Thoracic aorta (tissue), 2 donors: ENCODE data around the gene CLRN3. TPM values are rescaled to one million over a fixed set of nuclear protein-coding genes. Genes with fewer than 3 reads are reported as not detected.

Experiments
- ATAC-seq: fragments of 150-250 bp; one replicate; pipeline ENCODE4 v1.8.0; 2017; ENCODE audit warnings: low read depth; ENCODE audit not compliant: insufficient number of reproducible peaks, low FRiP score
- DNase-seq: peaks from one replicate; pipeline ENCODE4 v3.0.0-alpha.2; 2020; ENCODE audit warnings: low spot score
- H3K27ac ChIP-seq, 2 donors: fragments of 200-600 bp; sonication (generic); 1 replicate in 1 of 2; 2 replicates in 1 of 2; pipeline ENCODE4 v1.5.1; 2016; ENCODE audit warnings: mild to moderate bottlenecking in 2 of 2, moderate library complexity in 2 of 2
- H3K27me3 ChIP-seq: fragments of 200-600 bp; sonication (generic); replicated peaks from 2 replicates; pipeline ENCODE4 v1.6.0; 2016; ENCODE audit warnings: mild to moderate bottlenecking; ENCODE audit not compliant: insufficient read depth
- H3K36me3 ChIP-seq: fragments of 200-600 bp; sonication (generic); one replicate; pipeline ENCODE4 v1.5.1; 2016
- H3K4me1 ChIP-seq, 2 donors: fragments of 200-600 bp; sonication (generic); 1 replicate in 1 of 2; 2 replicates in 1 of 2; pipeline versions ENCODE4 v1.5.1 to v1.6.0; 2016; ENCODE audit warnings: low read depth in 2 of 2, mild to moderate bottlenecking in 1 of 2; ENCODE audit not compliant: control insufficient read depth in 1 of 2
- H3K4me3 ChIP-seq: fragments of 200-600 bp; sonication (generic); 2 replicates; pipeline ENCODE4 v1.5.1; 2016; ENCODE audit warnings: mild to moderate bottlenecking
- H3K9me3 ChIP-seq: fragments of 200-600 bp; sonication (generic); 2 replicates; pipeline ENCODE4 v1.5.1; 2016
- total RNA-seq, 2 donors: library from RNA; depleted of rRNA; stranded (reverse); fragments of >200 nt; gene quantifications; one replicate each; pipeline versions ENCODE4 v1.1.0 to v1.2.3, GENCODE V29; 2016
- TF ChIP-seq, protein P1 (sequence below): fragments of 200-600 bp; sonication (generic); IDR thresholded peaks from one replicate; pipeline ENCODE4 v1.5.1; 2019; ENCODE audit warnings: antibody characterized with exemption

CLRN3 gene
- total RNA-seq, 2 donors from 2014 or later: not detected

DNA sequence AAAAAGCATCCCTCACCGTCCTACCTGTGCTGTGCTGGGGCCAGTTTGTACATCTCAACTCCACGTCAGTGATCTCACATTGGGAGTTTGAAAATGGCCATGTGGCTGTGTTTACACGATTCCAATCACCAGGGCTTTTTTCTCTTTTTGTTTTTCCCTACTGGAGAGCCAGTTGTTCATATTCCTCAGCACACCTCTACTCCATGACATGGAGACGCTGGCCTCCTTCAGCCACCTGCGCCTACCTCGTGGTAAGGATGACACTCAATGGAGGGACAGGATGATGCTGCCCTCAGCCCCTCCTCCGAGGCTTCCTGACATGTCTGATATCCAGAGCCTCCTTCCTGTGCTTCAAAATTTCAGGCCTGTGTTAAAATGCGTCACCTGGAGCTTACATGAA is 10.3 kb downstream of the CLRN3 start:
- ATAC-seq (no peak), DNase-seq (no peak)
- TF ChIP-seq, protein P1, sequence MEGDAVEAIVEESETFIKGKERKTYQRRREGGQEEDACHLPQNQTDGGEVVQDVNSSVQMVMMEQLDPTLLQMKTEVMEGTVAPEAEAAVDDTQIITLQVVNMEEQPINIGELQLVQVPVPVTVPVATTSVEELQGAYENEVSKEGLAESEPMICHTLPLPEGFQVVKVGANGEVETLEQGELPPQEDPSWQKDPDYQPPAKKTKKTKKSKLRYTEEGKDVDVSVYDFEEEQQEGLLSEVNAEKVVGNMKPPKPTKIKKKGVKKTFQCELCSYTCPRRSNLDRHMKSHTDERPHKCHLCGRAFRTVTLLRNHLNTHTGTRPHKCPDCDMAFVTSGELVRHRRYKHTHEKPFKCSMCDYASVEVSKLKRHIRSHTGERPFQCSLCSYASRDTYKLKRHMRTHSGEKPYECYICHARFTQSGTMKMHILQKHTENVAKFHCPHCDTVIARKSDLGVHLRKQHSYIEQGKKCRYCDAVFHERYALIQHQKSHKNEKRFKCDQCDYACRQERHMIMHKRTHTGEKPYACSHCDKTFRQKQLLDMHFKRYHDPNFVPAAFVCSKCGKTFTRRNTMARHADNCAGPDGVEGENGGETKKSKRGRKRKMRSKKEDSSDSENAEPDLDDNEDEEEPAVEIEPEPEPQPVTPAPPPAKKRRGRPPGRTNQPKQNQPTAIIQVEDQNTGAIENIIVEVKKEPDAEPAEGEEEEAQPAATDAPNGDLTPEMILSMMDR: no peak
- Histone ChIP-seq H3K27ac (no peak overlapping the region), H3K4me1 (peaks cover 0 to 6% of the 10 kb centered on the region in 2 donors), H3K4me3 (no peak overlapping the region), H3K9me3 (no peaks in the 10 kb centered on the region), H3K36me3 (no peaks in the 10 kb centered on the region), H3K27me3 (no peaks in the 10 kb centered on the region)

- DNase-seq: no peak
- peak overlapping the region in 1 of 2 donors; percentile 34 for H3K27ac ChIP-seq
- no peaks in the 10 kb centered on the region for H3K36me3 ChIP-seq
- no peak overlapping the region for H3K4me3 ChIP-seq
- no peak for ATAC-seq
- no peaks in the 10 kb centered on the region for H3K27me3 ChIP-seq
- no peaks in the 10 kb centered on the region for H3K9me3 ChIP-seq
- H3K4me1 ChIP-seq: no peaks in the 10 kb centered on the region
- TF ChIP-seq, protein P1: no peak
Observed at GRCh38 chr10:127881262-127881661, 11.5 kb downstream of the CLRN3 start.

- ATAC-seq: no peak
- TF ChIP-seq, protein P1: no peak
- Histone ChIP-seq H3K9me3 (no peaks in the 10 kb centered on the region), H3K36me3 (no peaks in the 10 kb centered on the region), H3K4me3 (no peak overlapping the region), H3K27ac (no peak overlapping the region), H3K4me1 (no peaks in the 10 kb centered on the region), H3K27me3 (no peaks in the 10 kb centered on the region)
- no peak for DNase-seq
Observed at GRCh38 chr10:127880557-127880956, 12.2 kb downstream of the CLRN3 start.

DNA sequence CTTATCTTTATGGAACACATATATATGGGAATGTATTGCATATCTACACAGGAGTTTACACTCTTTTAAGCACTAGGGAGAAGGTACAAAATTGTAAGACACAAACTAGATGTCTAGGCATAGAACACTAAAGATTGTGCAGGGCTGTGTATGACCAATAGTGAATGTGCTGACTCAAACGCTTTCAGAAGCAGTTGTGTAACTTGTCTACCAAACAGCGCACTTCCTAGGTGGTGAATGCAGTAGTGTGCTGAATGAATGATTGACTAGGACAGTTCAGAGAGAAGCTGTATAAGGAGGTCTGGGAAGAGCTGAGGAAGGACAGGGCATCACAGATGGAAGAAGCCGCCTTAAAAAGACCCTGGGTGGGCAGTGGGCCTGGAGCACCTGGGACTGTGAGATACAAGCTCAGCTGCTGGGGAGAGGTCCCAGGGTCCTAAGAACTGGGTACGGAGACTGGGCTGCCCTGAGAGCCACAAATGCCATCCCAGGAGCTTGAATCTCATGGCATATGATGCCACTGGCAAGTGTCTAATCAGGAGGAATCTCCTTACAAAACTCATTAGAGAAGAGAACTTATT is 14.2 kb downstream of the CLRN3 start:
- no peaks in the 10 kb centered on the region for H3K27me3 ChIP-seq
- H3K27ac ChIP-seq: no peak overlapping the region
- H3K9me3 ChIP-seq: no peaks in the 10 kb centered on the region
- no peaks in the 10 kb centered on the region for H3K4me1 ChIP-seq
- DNase-seq (no peak), ATAC-seq (no peak)
- no peak overlapping the region for H3K4me3 ChIP-seq
- H3K36me3 ChIP-seq: no peaks in the 10 kb centered on the region
- TF ChIP-seq, protein P1: no peak

- Histone ChIP-seq H3K9me3 (no peaks in the 10 kb centered on the region), H3K4me3 (no peak overlapping the region), H3K27ac (no peak overlapping the region), H3K4me1 (peaks cover 0 to 3% of the 10 kb centered on the region in 2 donors), H3K27me3 (no peaks in the 10 kb centered on the region), H3K36me3 (no peaks in the 10 kb centered on the region)
- TF ChIP-seq, protein P1: no peak
- no peak for DNase-seq
- no peak for ATAC-seq
Observed at GRCh38 chr10:127877699-127878098, 15.0 kb downstream of the CLRN3 start.
